Left lobe of liver (tissue), 2 donors: ENCODE data around the gene AGTR2. TPM values are rescaled to one million over a fixed set of nuclear protein-coding genes. Genes with fewer than 3 reads are reported as not detected.
"Not testable (repeated sequence)": the region's sequence is repeated elsewhere in the genome, so short reads cannot be mapped to it uniquely, and the experiment has no call there.

Experiments
- ATAC-seq: fragments of 200-7000 bp; cut with Tn5 transposase; one replicate; pipeline ENCODE4 v1.9.1; 2020; ENCODE audit warnings: mild to moderate bottlenecking, moderate library complexity
- DNase-seq: peaks from one replicate; pipeline ENCODE4 v3.0.0-alpha.2; 2020; ENCODE audit warnings: low spot score
- total RNA-seq: library from RNA; stranded (reverse); gene quantifications from one replicate; pipeline ENCODE4 v1.2.1, GENCODE V29; 2021
- donor health status: DM: no; HTN: no; CAD: no; lungs with moderate emphysema.
- donor health status: DM: no; HTN: yes; CAD: no.

Gene AGTR2
- total RNA-seq = not detected

- DNase-seq (no peak), ATAC-seq (no peak)
These were observed at the start of gene AGTR2 for GRCh38 chrX:116170511-116170910. Gene AGTR2 (plus strand): TSS chrX:116170744. CDS start chrX:116172281, 1,537 bp downstream.

- no peak for DNase-seq
- ATAC-seq = peak; percentile 62
These were observed 35.3 kb upstream of the AGTR2 start for GRCh38 chrX:116135277-116135676.

- ATAC-seq, DNase-seq: not testable (repeated sequence)
These were observed 29.3 kb upstream of the AGTR2 start for GRCh38 chrX:116141270-116141669.

GRCh38 chrX:116142976-116143375 lies 27.6 kb upstream of the AGTR2 start:
- DNase-seq (no peak), ATAC-seq (no peak)

- ATAC-seq = no peak
- DNase-seq = no peak
These were observed 2.4 kb downstream of the AGTR2 start for GRCh38 chrX:116172976-116173375.

- DNase-seq (no peak), ATAC-seq (no peak)
These were observed 10.8 kb downstream of the AGTR2 start for GRCh38 chrX:116181300-116181699.

GRCh38 chrX:116185163-116185562 lies 14.6 kb downstream of the AGTR2 start:
- DNase-seq = no peak
- ATAC-seq = no peak

- no peak for DNase-seq
- no peak for ATAC-seq
These were observed 24.1 kb downstream of the AGTR2 start for GRCh38 chrX:116194649-116195048.

- ATAC-seq (no peak), DNase-seq (no peak)
These were observed 27.7 kb downstream of the AGTR2 start for GRCh38 chrX:116198235-116198634.

- DNase-seq (no peak), ATAC-seq (no peak)
These were observed 28.3 kb downstream of the AGTR2 start for GRCh38 chrX:116198810-116199209.

- DNase-seq (no peak), ATAC-seq (peak; percentile 73)
These were observed 34.4 kb downstream of the AGTR2 start for GRCh38 chrX:116204932-116205331.

GRCh38 chrX:116213262-116213661 lies 42.7 kb downstream of the AGTR2 start:
- no peak for DNase-seq
- no peak for ATAC-seq

- not testable (repeated sequence) for ATAC-seq, DNase-seq
These were observed 46.5 kb downstream of the AGTR2 start for GRCh38 chrX:116217080-116217479.
